Fibroblast of lung (primary cell): ENCODE results near the gene MAP7. TPM values are rescaled to one million over a fixed set of nuclear protein-coding genes. Genes with fewer than 3 reads are reported as not detected.

Experiments
- DNase-seq, 2 donors: peaks; one replicate each; pipeline versions ENCODE4 v3.0.0 to v3.0.0-alpha.2; 2010; ENCODE audit warnings: low read depth in 2 of 2
- H2AFZ ChIP-seq: 2 replicates; pipeline ENCODE4 v1.5.1; 2012; ENCODE audit warnings: low read length, control low read depth, inconsistent platforms
- H3K27ac ChIP-seq: 2 replicates; pipeline ENCODE4 v1.5.1; 2011; ENCODE audit warnings: low read length, control low read depth; ENCODE audit not compliant: insufficient read depth
- H3K27me3 ChIP-seq: 2 replicates; pipeline ENCODE4 v1.5.1; 2011; ENCODE audit warnings: mild to moderate bottlenecking, low read length; ENCODE audit not compliant: control insufficient read depth, insufficient read depth
- H3K36me3 ChIP-seq: 2 replicates; pipeline ENCODE4 v1.5.1; 2011; ENCODE audit warnings: low read length; ENCODE audit not compliant: control insufficient read depth, insufficient read depth
- H3K4me1 ChIP-seq: 2 replicates; pipeline ENCODE4 v1.5.1; 2011; ENCODE audit warnings: low read length; ENCODE audit not compliant: control insufficient read depth, insufficient read depth; ENCODE audit errors: extremely low read depth
- H3K4me2 ChIP-seq: 2 replicates; pipeline ENCODE4 v1.5.1; 2011; ENCODE audit warnings: low read length, control low read depth; ENCODE audit not compliant: insufficient read depth; ENCODE audit errors: extremely low read depth
- H3K4me3 ChIP-seq, 4 experiments: fragments of 200-600 bp in 1 of 4; sonication (generic) in 1 of 4; replicated peaks in 1 of 4; 2 replicates each; pipeline ENCODE4 v1.5.1; 2011 to 2016; ENCODE audit warnings: low read length in 4 of 4, low read depth in 3 of 4, mild to moderate bottlenecking in 3 of 4, control low read depth in 2 of 4, inconsistent platforms in 1 of 4, mixed read lengths in 1 of 4; ENCODE audit not compliant: insufficient read depth in 1 of 4; ENCODE audit errors: control extremely low read depth in 1 of 4
- H3K79me2 ChIP-seq: 2 replicates; pipeline ENCODE4 v1.5.1; 2012; ENCODE audit warnings: mild to moderate bottlenecking, low read length, inconsistent platforms; ENCODE audit not compliant: control insufficient read depth, insufficient read depth
- H3K9ac ChIP-seq: 2 replicates; pipeline ENCODE4 v1.5.1; 2011; ENCODE audit warnings: mild to moderate bottlenecking, low read length, control low read depth; ENCODE audit not compliant: insufficient read depth
- H3K9me3 ChIP-seq: 2 replicates; pipeline ENCODE4 v1.5.1; 2012; ENCODE audit warnings: low read depth, low read length; ENCODE audit not compliant: control insufficient read depth, insufficient read depth
- H4K20me1 ChIP-seq: 2 replicates; pipeline ENCODE4 v1.5.1; 2011; ENCODE audit warnings: low read length; ENCODE audit not compliant: control insufficient read depth, insufficient read depth; ENCODE audit errors: extremely low read depth
- EZH2 ChIP-seq: IDR thresholded peaks from 2 replicates; pipeline ENCODE4 v1.5.1; 2012; ENCODE audit warnings: low read length, control low read depth, mild to moderate bottlenecking; ENCODE audit errors: missing control alignments
- polyA plus RNA-seq, 2 donors: library from polyadenylated mRNA; depleted of rRNA in 1 of 2; stranded (reverse) in 1 of 2; unstranded in 1 of 2; fragments of >200 nt; gene quantifications; 2 replicates each; pipeline ENCODE4 v1.2.1, GENCODE V29; 2011 to 2012; ENCODE audit warnings: missing spikeins in 1 of 2
- total RNA-seq: library from RNA; depleted of rRNA; stranded (reverse); fragments of >200 nt; gene quantifications from 2 replicates; pipeline ENCODE4 v1.2.1, GENCODE V29; 2014
- TF ChIP-seq, protein P1 (sequence below), 2 donors: IDR thresholded peaks in 1 of 2; conservative IDR thresholded peaks in 1 of 2; 1 replicate in 1 of 2; 2 replicates in 1 of 2; pipeline ENCODE4 v1.5.1; 2011 to 2012; ENCODE audit warnings: low read length in 2 of 2, control low read depth in 1 of 2, inconsistent platforms in 1 of 2, low read depth in 1 of 2, mild to moderate bottlenecking in 1 of 2

The MAP7 gene
- total and polyA plus RNA-seq, 2 donors (not counting 1 experiment from before 2014, with no cell fraction given): 0.40 to 1.5 TPM

DNA sequence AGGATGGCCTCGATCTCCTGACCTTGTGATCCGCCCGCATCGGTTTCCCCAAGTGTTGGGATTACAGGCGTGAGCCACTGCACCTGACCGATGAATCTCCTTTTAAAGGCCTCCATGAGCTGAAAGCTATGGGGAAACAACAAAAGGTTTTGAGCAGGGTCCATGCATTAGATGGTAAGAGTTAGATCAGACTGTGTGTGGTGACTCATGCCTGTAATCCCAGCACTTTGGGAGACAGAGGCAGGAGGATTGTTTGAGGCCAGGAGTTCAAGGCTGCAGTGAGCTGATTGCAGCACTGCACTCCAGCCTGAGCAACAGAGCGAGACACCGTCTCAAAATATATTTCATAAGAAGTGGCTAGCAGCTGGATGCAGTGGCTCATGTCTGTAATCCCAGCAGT, 219.6 kb downstream of the MAP7 start:
- Histone ChIP-seq H4K20me1 (no peaks in the 10 kb centered on the region), H3K27me3 (no peaks in the 10 kb centered on the region), H3K4me1 (no peaks in the 10 kb centered on the region), H3K4me3 (no peak overlapping the region), H3K9me3 (no peaks in the 10 kb centered on the region), H3K9ac (no peak overlapping the region), H3K79me2 (no peaks in the 10 kb centered on the region), H2AFZ (no peak overlapping the region), H3K27ac (no peak overlapping the region), H3K36me3 (no peaks in the 10 kb centered on the region), H3K4me2 (no peak overlapping the region)
- DNase-seq: no peak
- TF ChIP-seq, protein P1, sequence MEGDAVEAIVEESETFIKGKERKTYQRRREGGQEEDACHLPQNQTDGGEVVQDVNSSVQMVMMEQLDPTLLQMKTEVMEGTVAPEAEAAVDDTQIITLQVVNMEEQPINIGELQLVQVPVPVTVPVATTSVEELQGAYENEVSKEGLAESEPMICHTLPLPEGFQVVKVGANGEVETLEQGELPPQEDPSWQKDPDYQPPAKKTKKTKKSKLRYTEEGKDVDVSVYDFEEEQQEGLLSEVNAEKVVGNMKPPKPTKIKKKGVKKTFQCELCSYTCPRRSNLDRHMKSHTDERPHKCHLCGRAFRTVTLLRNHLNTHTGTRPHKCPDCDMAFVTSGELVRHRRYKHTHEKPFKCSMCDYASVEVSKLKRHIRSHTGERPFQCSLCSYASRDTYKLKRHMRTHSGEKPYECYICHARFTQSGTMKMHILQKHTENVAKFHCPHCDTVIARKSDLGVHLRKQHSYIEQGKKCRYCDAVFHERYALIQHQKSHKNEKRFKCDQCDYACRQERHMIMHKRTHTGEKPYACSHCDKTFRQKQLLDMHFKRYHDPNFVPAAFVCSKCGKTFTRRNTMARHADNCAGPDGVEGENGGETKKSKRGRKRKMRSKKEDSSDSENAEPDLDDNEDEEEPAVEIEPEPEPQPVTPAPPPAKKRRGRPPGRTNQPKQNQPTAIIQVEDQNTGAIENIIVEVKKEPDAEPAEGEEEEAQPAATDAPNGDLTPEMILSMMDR (conservative IDR thresholded peaks at IDR 0.05 in 1 of 2, IDR thresholded peaks at IDR 0.05 in 1 of 2; ENCODE audit: low read depth in 1 of 2, low read length in 2 of 2): no peak
- no peak for TF ChIP-seq EZH2

DNA sequence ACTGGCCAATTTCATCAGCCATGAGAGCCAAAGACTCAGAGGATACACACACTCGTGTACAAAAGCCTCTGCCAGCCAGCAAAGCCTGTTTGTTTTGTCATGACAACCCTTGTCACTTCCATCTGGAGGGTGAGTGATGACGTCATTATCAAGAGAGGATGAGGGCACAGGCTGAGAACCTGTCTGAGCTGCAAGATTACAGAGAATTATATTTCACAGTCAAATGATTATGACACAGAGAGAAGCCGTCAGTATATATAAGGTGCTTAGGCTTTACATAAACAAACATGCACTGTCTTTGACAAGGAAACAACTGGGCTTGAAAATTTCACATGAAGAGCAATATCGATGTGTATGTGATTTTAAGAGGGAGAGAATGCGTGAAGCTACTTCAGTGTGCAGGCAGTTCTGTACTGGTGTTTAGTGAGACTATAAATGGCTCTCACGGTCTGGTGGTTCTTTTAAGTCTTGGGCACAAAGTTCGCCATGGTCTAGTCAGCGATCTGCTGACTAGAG, 224.1 kb downstream of the MAP7 start:
- Histone ChIP-seq H3K4me2 (no peak overlapping the region), H3K4me1 (no peaks in the 10 kb centered on the region), H3K27ac (no peak overlapping the region), H3K9ac (no peak overlapping the region), H2AFZ (no peak overlapping the region), H3K27me3 (no peaks in the 10 kb centered on the region), H3K4me3 (no peak overlapping the region), H3K9me3 (no peaks in the 10 kb centered on the region), H3K36me3 (no peaks in the 10 kb centered on the region), H4K20me1 (no peaks in the 10 kb centered on the region), H3K79me2 (no peaks in the 10 kb centered on the region)
- TF ChIP-seq EZH2: no peak
- TF ChIP-seq, protein P1 (conservative IDR thresholded peaks at IDR 0.05 in 1 of 2, IDR thresholded peaks at IDR 0.05 in 1 of 2; ENCODE audit: low read depth in 1 of 2, low read length in 2 of 2): no peak
- DNase-seq: peak; percentile 27 to 75

DNA sequence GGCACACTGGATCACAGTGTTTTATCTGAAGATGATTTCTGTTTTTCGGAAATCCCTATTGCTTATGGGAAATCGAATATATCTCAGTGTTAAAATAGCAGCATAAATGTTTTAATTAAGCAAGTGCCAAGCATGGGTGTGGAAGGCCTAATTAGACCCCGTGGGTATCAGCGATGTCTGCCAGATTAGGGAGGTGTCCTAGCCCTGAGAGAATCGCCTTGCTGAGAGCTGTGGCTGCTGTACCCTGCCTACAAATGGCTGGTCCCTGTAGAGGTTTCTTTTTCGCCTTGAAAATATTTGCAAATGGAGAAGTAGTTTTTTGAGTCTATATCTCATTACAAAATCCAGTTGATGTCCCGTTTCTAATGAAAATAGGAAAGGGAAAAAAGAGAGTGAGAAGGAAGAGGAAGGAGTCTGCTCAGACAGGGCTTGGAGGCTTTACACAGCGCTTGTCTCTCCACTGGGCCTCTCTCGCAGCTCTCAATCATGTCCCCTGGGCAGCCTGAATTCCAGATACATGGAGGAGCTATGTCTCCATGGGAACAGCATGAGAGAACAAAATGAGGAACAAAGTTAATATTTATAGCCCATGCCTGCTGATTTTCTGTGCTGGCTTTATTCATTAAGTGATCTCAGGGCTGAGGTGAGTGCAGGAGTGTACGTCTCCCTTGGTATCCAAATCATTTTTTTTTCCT, 225.4 kb downstream of the MAP7 start:
- no peaks in the 10 kb centered on the region for H3K36me3 ChIP-seq
- H3K4me3 ChIP-seq: no peak overlapping the region
- H3K4me2 ChIP-seq: no peak overlapping the region
- H3K27me3 ChIP-seq: no peaks in the 10 kb centered on the region
- DNase-seq: no peak
- H2AFZ ChIP-seq: no peak overlapping the region
- H3K27ac ChIP-seq: no peak overlapping the region
- TF ChIP-seq, protein P1 (conservative IDR thresholded peaks at IDR 0.05 in 1 of 2, IDR thresholded peaks at IDR 0.05 in 1 of 2; ENCODE audit: low read depth in 1 of 2, low read length in 2 of 2): no peak
- TF ChIP-seq EZH2: no peak
- H3K9me3 ChIP-seq: no peaks in the 10 kb centered on the region
- H3K4me1 ChIP-seq: no peaks in the 10 kb centered on the region
- H4K20me1 ChIP-seq: no peaks in the 10 kb centered on the region
- no peak overlapping the region for H3K9ac ChIP-seq
- no peaks in the 10 kb centered on the region for H3K79me2 ChIP-seq
